Activated B cell treated with CpG ODN at 0.5 μM for 24 hours (primary cell): ENCODE data around the gene MT3. TPM values are rescaled to one million over a fixed set of nuclear protein-coding genes. Genes with fewer than 3 reads are reported as not detected.

ENCODE experiments used
- ATAC-seq: fragments of 200-7000 bp; cut with Tn5 transposase; one replicate; pipeline ENCODE4 v1.10.0; 2021; ENCODE audit warnings: low read depth, mild to moderate bottlenecking, moderate library complexity
- CTCF ChIA-PET: fragments of 350-600 bp; sonication (Branson Sonifier 250); formaldehyde crosslinking; loops from one replicate; lab custom pipeline; 2021; ENCODE audit warnings: antibody characterized with exemption; lab: Charles Lee
- POLR2A ChIA-PET: fragments of 350-600 bp; sonication (Branson Sonifier 250); formaldehyde crosslinking; loops from one replicate; lab custom pipeline; 2021; ENCODE audit warnings: antibody characterized with exemption; lab: Charles Lee
- DNase-seq: peaks from one replicate; pipeline ENCODE4 v3.0.0; 2022
- H3K27ac Mint-ChIP-seq: one replicate; pipeline ENCODE4 v1.8.0; 2020; ENCODE audit warnings: mixed read lengths
- H3K27me3 Mint-ChIP-seq: one replicate; pipeline ENCODE4 v1.8.0; 2021; ENCODE audit warnings: mixed read lengths
- H3K36me3 Mint-ChIP-seq: one replicate; pipeline ENCODE4 v1.8.0; 2021; ENCODE audit warnings: low read depth, mixed read lengths
- H3K4me1 Mint-ChIP-seq: one replicate; pipeline ENCODE4 v1.8.0; 2021; ENCODE audit warnings: mixed read lengths
- H3K4me3 Mint-ChIP-seq: one replicate; pipeline ENCODE4 v1.8.0; 2020; ENCODE audit warnings: mild to moderate bottlenecking, mixed read lengths
- H3K9me3 Mint-ChIP-seq: one replicate; pipeline ENCODE4 v1.8.0; 2020; ENCODE audit warnings: mixed read lengths
- intact Hi-C: fragments of 100-400 bp; cut with micrococcal nuclease; formaldehyde crosslinking; loops from one replicate; pipeline ENCODE4 v1.15.1; 2024
- total RNA-seq: library from RNA; stranded (reverse); gene quantifications from 2 replicates; pipeline ENCODE4 v1.2.3, GENCODE V29; 2022
- TF ChIP-seq, protein P1 (sequence below): fragments of 200-600 bp; IDR thresholded peaks from one replicate; pipeline ENCODE4 v1.8.0; 2022; ENCODE audit warnings: antibody characterized with exemption, mild to moderate bottlenecking

Gene MT3
- total RNA-seq, 1 donor from 2014 or later, result not detected

DNA sequence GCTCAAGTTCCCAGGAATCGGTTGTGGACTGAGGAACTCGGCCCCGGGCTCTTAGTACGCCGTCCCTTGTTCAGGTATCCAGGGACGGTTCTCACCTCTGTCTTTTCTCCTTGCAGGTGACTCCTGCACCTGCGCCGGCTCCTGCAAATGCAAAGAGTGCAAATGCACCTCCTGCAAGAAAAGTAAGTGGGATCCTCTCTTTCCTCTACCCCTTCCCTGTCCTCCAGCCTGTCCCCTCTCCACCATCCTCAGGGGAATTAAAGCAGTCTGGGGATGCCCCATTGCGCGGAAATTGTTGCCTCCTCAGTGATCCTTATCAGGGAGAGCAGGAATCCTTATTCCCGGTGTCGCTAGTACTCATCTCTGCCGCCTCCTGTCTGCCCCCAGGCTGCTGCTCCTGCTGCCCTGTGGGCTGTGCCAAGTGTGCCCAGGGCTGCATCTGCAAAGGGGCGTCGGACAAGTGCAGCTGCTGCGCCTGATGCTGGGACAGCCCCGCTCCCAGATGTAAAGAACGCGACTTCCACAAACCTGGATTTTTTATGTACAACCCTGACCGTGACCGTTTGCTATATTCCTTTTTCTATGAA, 19.6 kb downstream of the MT3 start:
- intact Hi-C loops, result loop anchor here (1.0 to 10.0 kb wide), 11 partner anchors 16 to 1518 kb away; partner anchors contain the start of genes AMFR, BBS2, CCDC102A and CFAP20
- TF ChIP-seq, protein P1, sequence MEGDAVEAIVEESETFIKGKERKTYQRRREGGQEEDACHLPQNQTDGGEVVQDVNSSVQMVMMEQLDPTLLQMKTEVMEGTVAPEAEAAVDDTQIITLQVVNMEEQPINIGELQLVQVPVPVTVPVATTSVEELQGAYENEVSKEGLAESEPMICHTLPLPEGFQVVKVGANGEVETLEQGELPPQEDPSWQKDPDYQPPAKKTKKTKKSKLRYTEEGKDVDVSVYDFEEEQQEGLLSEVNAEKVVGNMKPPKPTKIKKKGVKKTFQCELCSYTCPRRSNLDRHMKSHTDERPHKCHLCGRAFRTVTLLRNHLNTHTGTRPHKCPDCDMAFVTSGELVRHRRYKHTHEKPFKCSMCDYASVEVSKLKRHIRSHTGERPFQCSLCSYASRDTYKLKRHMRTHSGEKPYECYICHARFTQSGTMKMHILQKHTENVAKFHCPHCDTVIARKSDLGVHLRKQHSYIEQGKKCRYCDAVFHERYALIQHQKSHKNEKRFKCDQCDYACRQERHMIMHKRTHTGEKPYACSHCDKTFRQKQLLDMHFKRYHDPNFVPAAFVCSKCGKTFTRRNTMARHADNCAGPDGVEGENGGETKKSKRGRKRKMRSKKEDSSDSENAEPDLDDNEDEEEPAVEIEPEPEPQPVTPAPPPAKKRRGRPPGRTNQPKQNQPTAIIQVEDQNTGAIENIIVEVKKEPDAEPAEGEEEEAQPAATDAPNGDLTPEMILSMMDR, result no peak
- DNase-seq, result no peak
- Mint-ChIP-seq H3K4me3 (peak overlapping the region; percentile 93), H3K27me3 (no peaks in the 10 kb centered on the region), H3K27ac (peak overlapping the region; percentile 87), H3K4me1 (peaks cover 36% of the 10 kb centered on the region), H3K36me3 (no peaks in the 10 kb centered on the region), H3K9me3 (peaks cover 3% of the 10 kb centered on the region)
- POLR2A ChIA-PET, result interaction anchor here (0.9 to 1.7 kb wide), 7 partner anchors 16 to 74 kb away, joined by 3 to 11 read pairs (median 6); partner anchors contain the start of genes MT1E, MT1F and MT1X
- CTCF ChIA-PET, result interaction anchor here (1.0 to 1.3 kb wide), 3 partner anchors 21 to 49 kb away, joined by 3 to 4 read pairs (median 4); partner anchors contain the start of gene MT1F
- no peak for ATAC-seq

DNA sequence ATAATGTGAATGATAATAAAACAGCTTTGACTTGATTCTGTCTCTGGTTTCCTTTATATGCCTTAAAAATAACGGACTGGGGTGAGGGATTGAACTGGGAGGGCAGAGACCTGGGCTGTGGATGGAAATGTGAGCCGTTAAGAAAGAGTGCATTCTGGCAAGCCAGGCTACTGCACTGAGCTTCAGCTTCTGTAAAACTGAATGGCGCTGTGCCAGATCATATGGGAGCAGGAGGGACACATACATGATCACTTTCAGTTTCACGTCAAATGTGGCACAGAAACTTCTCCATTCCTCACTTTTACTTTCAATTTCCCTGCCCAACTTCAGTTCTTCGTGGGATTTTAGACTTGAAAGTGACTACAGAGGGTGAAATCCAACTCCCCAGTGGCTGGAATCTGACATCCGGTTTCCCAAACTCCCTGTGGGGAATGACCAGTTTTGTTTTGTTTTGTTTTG, 20.2 kb downstream of the MT3 start:
- intact Hi-C loops, result loop anchor here (1.0 to 10.0 kb wide), 5 partner anchors 21 to 1518 kb away; partner anchors contain the start of genes AMFR, CCDC102A and CFAP20
- H3K9me3 Mint-ChIP-seq, result peaks cover 3% of the 10 kb centered on the region

DNA sequence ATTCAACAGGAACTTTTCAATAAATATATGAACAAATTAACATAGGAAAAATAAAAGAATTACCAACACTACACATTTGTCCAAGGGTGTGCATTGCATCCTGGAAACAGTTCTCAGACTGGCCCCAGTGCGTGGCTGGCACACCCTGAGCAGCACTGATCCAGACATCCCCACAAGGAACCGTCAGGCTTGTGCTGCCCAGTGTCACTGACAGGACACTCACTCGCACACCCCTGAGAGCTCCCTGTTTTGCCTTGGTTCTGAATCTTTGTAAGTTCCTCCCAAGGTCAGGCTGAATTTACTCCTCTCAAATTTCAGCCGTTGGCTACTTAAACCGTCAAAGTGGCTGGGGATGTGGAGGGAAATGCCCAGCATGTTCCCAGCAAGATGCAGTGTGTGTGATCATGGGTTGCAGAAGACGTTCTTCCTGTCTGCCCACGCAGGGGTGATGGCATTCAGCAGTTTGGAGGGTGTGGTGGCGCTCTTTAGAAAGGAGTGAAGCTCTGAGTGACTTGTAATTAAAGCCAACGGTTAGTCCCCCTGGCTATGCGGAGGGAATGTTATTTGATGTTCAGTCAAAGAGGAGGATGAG, 20.8 kb downstream of the MT3 start:
- Mint-ChIP-seq H3K9me3 (peaks cover 3% of the 10 kb centered on the region), H3K36me3 (no peaks in the 10 kb centered on the region), H3K4me3 (peak overlapping the region; percentile 93), H3K4me1 (peaks cover 36% of the 10 kb centered on the region), H3K27ac (peak overlapping the region; percentile 87), H3K27me3 (no peaks in the 10 kb centered on the region)
- ATAC-seq, result peak; percentile 41
- DNase-seq, result no peak
- TF ChIP-seq, protein P1, result no peak
- CTCF ChIA-PET, result interaction anchor here (1.3 to 1.5 kb wide), 3 partner anchors 20 to 91 kb away, joined by 3 to 5 read pairs (median 4); no protein-coding TSS in a partner anchor
- POLR2A ChIA-PET, result interaction anchor here (0.6 to 0.9 kb wide), 3 partner anchors 43 to 118 kb away, joined by 3 to 10 read pairs (median 4); partner anchors contain the start of gene MT1F
- intact Hi-C loops, result no loop called here

More for the DNA sequence above, 20.2 kb downstream of the MT3 start:
- H3K4me3 Mint-ChIP-seq, result peak overlapping the region; percentile 93
- H3K27ac Mint-ChIP-seq, result peak overlapping the region; percentile 87
- H3K27me3 Mint-ChIP-seq, result no peaks in the 10 kb centered on the region
- ATAC-seq (peak; percentile 49), DNase-seq (no peak)
- peaks cover 36% of the 10 kb centered on the region for H3K4me1 Mint-ChIP-seq
- ChIA-PET POLR2A (interaction anchor here (0.9 to 1.7 kb wide), 4 partner anchors 21 to 73 kb away, joined by 3 to 9 read pairs (median 5); partner anchors contain the start of genes MT1F and MT1X), CTCF (interaction anchor here (1.3 kb wide), 1 partner anchor 34 kb away, joined by 4 read pairs; no protein-coding TSS in a partner anchor)
- H3K36me3 Mint-ChIP-seq, result no peaks in the 10 kb centered on the region
- TF ChIP-seq, protein P1, result no peak

DNA sequence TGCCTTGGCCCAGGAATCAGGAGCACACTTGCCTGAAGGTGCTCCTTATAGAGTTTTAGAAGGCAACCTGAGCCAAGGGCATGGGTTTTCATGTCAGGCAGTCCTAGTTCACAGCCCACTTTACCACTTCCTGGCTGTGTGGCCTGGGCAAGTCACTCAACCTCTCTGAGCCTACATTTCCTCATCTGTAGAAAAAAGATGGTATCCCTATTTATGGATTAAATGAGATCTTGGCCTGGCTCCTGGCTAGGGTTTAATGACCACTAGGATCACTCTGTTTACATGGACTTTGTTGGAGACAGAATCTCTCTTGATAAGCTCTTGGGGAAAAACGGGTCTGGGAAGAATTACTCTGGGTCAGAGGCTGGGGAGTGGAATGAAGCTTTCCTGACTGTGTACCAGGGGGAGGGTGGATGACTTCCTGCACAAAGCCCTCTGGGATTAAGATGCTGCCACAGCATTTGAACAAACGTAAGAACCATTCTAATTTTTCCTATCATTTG, 21.3 kb downstream of the MT3 start:
- Mint-ChIP-seq H3K9me3 (peaks cover 2% of the 10 kb centered on the region), H3K27me3 (no peaks in the 10 kb centered on the region), H3K27ac (peak overlapping the region; percentile 87), H3K4me3 (peak overlapping the region; percentile 93), H3K36me3 (no peaks in the 10 kb centered on the region), H3K4me1 (peaks cover 36% of the 10 kb centered on the region)
- ChIA-PET CTCF (interaction anchor here (1.3 to 1.5 kb wide), 2 partner anchors 20 to 91 kb away, joined by 3 to 5 read pairs; no protein-coding TSS in a partner anchor), POLR2A (interaction anchor here (0.6 kb wide), 1 partner anchor 119 kb away, joined by 10 read pairs; no protein-coding TSS in a partner anchor)
- intact Hi-C loops, result no loop called here
- DNase-seq (no peak), ATAC-seq (no peak)
- TF ChIP-seq, protein P1, result no peak
